HEK293T (cell line): ENCODE measurements around the gene TPRX1.
"Not testable (repeated sequence)": the region's sequence is repeated elsewhere in the genome, so short reads cannot be mapped to it uniquely, and the experiment has no call there.

Source experiments
- BHLHE40 ChIP-seq: fragments of 450-650 bp; IDR thresholded peaks from 2 replicates; pipeline ENCODE4 v1.6.1; 2016; ENCODE audit warnings: mild to moderate bottlenecking, moderate library complexity, borderline replicate concordance
- CTBP1 ChIP-seq: fragments of 450-650 bp; IDR thresholded peaks from 2 replicates; pipeline ENCODE4 v1.6.1; 2016; ENCODE audit warnings: borderline replicate concordance
- ELF4 ChIP-seq: fragments of 450-650 bp; IDR thresholded peaks from 2 replicates; pipeline ENCODE4 v1.6.1; 2017; ENCODE audit warnings: antibody characterized with exemption
- FOXA1 ChIP-seq: fragments of 450-650 bp; IDR thresholded peaks from 2 replicates; pipeline ENCODE4 v1.6.1; 2016; ENCODE audit warnings: mild to moderate bottlenecking
- FOXK2 ChIP-seq: fragments of 450-650 bp; IDR thresholded peaks from 2 replicates; pipeline ENCODE4 v1.6.1; 2016; ENCODE audit warnings: mild to moderate bottlenecking
- FOXM1 ChIP-seq: fragments of 450-650 bp; IDR thresholded peaks from 2 replicates; pipeline ENCODE4 v1.6.1; 2017; ENCODE audit warnings: mild to moderate bottlenecking, borderline replicate concordance
- HDGF ChIP-seq: fragments of 450-650 bp; IDR thresholded peaks from 2 replicates; pipeline ENCODE4 v1.6.1; 2017; ENCODE audit warnings: antibody characterized with exemption, borderline replicate concordance
- NFRKB ChIP-seq: fragments of 450-650 bp; IDR thresholded peaks from 2 replicates; pipeline ENCODE4 v1.6.1; 2016; ENCODE audit warnings: mild to moderate bottlenecking, moderate library complexity
- SP1 ChIP-seq: fragments of 450-650 bp; IDR thresholded peaks from 2 replicates; pipeline ENCODE4 v1.6.1; 2017
- TARDBP ChIP-seq: fragments of 450-650 bp; IDR thresholded peaks from 2 replicates; pipeline ENCODE4 v1.6.1; 2016
- ZNF384 ChIP-seq: fragments of 450-650 bp; IDR thresholded peaks from 2 replicates; pipeline ENCODE4 v1.6.1; 2016
- TF ChIP-seq, protein P1 (sequence below): fragments of 450-650 bp; IDR thresholded peaks from 2 replicates; pipeline ENCODE4 v1.6.1; 2016

- not testable (repeated sequence) for TF ChIP-seq FOXK2, FOXM1, BHLHE40, TARDBP, FOXA1, ELF4, CTBP1, SP1, NFRKB, ZNF384, HDGF
- TF ChIP-seq, protein P1, sequence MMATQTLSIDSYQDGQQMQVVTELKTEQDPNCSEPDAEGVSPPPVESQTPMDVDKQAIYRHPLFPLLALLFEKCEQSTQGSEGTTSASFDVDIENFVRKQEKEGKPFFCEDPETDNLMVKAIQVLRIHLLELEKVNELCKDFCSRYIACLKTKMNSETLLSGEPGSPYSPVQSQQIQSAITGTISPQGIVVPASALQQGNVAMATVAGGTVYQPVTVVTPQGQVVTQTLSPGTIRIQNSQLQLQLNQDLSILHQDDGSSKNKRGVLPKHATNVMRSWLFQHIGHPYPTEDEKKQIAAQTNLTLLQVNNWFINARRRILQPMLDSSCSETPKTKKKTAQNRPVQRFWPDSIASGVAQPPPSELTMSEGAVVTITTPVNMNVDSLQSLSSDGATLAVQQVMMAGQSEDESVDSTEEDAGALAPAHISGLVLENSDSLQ: not testable (repeated sequence)
Measured at GRCh38 chr19:47787307-47787706, 17.0 kb downstream of the TPRX1 start.
